Measurements from ENCODE around the gene OR6M1.

The OR6M1 gene

DNA sequence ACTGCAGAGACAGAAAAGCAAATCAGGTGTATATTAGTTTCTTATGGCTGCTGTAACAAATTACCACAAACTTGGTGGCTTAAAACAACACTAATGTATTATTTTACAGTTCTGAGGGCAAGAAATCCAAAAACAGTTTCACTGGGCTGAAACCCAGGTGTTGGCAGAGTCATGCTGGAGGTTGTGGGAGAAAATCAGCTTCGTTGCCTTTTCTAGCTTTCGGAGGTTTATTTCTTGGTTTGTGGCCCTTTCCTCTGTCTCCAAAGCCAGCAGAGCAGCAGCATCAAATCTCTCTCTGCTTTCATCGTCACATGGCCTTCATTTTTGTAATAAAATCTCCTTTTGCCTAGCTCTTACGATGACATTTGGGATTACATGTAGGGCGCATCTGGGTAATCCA lies 33.0 kb upstream of the OR6M1 start:
- no peaks in the 10 kb centered on the region for H3K27me3 ChIP-seq (ENCODE audit: control insufficient read depth, insufficient read depth, low read length)

DNA sequence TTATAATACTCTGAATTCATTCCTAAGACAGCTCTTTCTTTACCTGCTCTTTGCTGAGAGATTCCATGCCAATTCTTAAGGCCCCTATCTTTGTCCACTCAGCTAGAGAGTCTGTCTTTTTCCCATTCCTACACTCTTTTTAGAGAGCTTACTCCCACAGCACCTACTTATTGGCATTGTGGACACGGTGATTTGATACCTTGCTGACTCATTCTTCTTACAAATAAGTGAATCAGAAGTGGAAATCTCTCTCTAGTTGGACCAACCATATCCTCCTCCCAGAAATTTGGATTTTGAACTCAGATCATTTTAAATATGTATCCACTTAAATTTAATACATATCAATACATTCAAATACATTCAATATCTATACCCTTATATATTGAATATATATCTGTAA lies 32.5 kb upstream of the OR6M1 start:
- no peak overlapping the region for H3K9ac ChIP-seq

More for the DNA sequence above, 33.0 kb upstream of the OR6M1 start:
- H2AFZ ChIP-seq = no peak overlapping the region
- no peaks in the 10 kb centered on the region for H3K36me3 ChIP-seq (ENCODE audit: control insufficient read depth, insufficient read depth, low read length)
- H3K27ac ChIP-seq = no peak overlapping the region
- H3K9ac ChIP-seq = no peak overlapping the region
- no peaks in the 10 kb centered on the region for H3K79me2 ChIP-seq
- no peaks in the 10 kb centered on the region for H3K4me1 ChIP-seq
- H3K9me3 ChIP-seq (ENCODE audit: control insufficient read depth, low read length) = no peaks in the 10 kb centered on the region
- no peak overlapping the region for H3K4me2 ChIP-seq (ENCODE audit: low read length)
- no peak overlapping the region for H3K4me3 ChIP-seq (ENCODE audit: low read depth, low read length)
- no peak for TF ChIP-seq CTCF (IDR thresholded peaks at IDR 0.05)

DNA sequence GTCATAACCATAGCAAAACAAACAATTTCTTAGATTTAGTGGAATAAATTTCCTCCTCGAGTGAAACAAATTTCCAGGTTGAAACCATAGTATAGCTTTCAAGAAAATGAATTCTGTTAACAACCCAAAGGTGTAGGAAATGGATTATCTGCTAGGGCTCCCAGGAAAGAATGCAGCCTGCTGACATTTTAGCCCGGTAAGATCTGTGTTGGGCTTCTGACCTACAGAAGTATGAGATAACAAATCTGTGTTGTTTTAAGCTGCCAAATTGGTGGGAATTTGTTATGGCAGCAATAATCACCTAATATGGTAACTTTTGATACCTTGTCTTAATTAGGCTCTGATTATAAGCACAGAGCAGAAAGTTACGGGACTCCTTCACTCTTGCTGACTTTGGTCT lies 32.0 kb upstream of the OR6M1 start:
- no peak overlapping the region for H3K9ac ChIP-seq
- no peak overlapping the region for H3K4me2 ChIP-seq (ENCODE audit: low read length)
- no peaks in the 10 kb centered on the region for H3K9me3 ChIP-seq (ENCODE audit: control insufficient read depth, low read length)
- H3K4me1 ChIP-seq = no peaks in the 10 kb centered on the region
- no peak overlapping the region for H3K4me3 ChIP-seq (ENCODE audit: low read depth, low read length)
- H2AFZ ChIP-seq = no peak overlapping the region
- TF ChIP-seq CTCF (IDR thresholded peaks at IDR 0.05) = no peak
- no peaks in the 10 kb centered on the region for H3K36me3 ChIP-seq (ENCODE audit: control insufficient read depth, insufficient read depth, low read length)
- H3K27me3 ChIP-seq (ENCODE audit: control insufficient read depth, insufficient read depth, low read length) = no peaks in the 10 kb centered on the region
- no peaks in the 10 kb centered on the region for H3K79me2 ChIP-seq
- H3K27ac ChIP-seq = no peak overlapping the region

More for the DNA sequence above, 32.5 kb upstream of the OR6M1 start:
- no peaks in the 10 kb centered on the region for H3K4me1 ChIP-seq
- no peak for TF ChIP-seq CTCF (IDR thresholded peaks at IDR 0.05)
- H3K79me2 ChIP-seq = no peaks in the 10 kb centered on the region
- no peak overlapping the region for H2AFZ ChIP-seq
- H3K27me3 ChIP-seq (ENCODE audit: control insufficient read depth, insufficient read depth, low read length) = no peaks in the 10 kb centered on the region
- no peak overlapping the region for H3K27ac ChIP-seq
- no peak overlapping the region for H3K4me3 ChIP-seq (ENCODE audit: low read depth, low read length)
- H3K4me2 ChIP-seq (ENCODE audit: low read length) = no peak overlapping the region
- no peaks in the 10 kb centered on the region for H3K36me3 ChIP-seq (ENCODE audit: control insufficient read depth, insufficient read depth, low read length)
- no peaks in the 10 kb centered on the region for H3K9me3 ChIP-seq (ENCODE audit: control insufficient read depth, low read length)

GRCh38 chr11:123833095-123833494 lies 26.9 kb upstream of the OR6M1 start:
- Histone ChIP-seq H3K79me2 (no peaks in the 10 kb centered on the region), H3K4me1 (no peaks in the 10 kb centered on the region), H3K27me3 (ENCODE audit: control insufficient read depth, insufficient read depth, low read length) (no peaks in the 10 kb centered on the region), H3K4me2 (ENCODE audit: low read length) (no peak overlapping the region), H3K9me3 (ENCODE audit: control insufficient read depth, low read length) (no peaks in the 10 kb centered on the region), H3K36me3 (ENCODE audit: control insufficient read depth, insufficient read depth, low read length) (no peaks in the 10 kb centered on the region), H3K27ac (no peak overlapping the region), H2AFZ (no peak overlapping the region), H3K4me3 (ENCODE audit: low read depth, low read length) (no peak overlapping the region), H3K9ac (no peak overlapping the region)
- no peak for TF ChIP-seq CTCF (IDR thresholded peaks at IDR 0.05)

GRCh38 chr11:123829745-123830144 lies 23.6 kb upstream of the OR6M1 start:
- no peak overlapping the region for H3K4me2 ChIP-seq (ENCODE audit: low read length)
- H3K9ac ChIP-seq = no peak overlapping the region
- no peaks in the 10 kb centered on the region for H3K9me3 ChIP-seq (ENCODE audit: control insufficient read depth, low read length)
- no peaks in the 10 kb centered on the region for H3K4me1 ChIP-seq
- TF ChIP-seq CTCF (IDR thresholded peaks at IDR 0.05) = no peak
- H3K27me3 ChIP-seq (ENCODE audit: control insufficient read depth, insufficient read depth, low read length) = no peaks in the 10 kb centered on the region
- H2AFZ ChIP-seq = no peak overlapping the region
- H3K27ac ChIP-seq = no peak overlapping the region
- no peak overlapping the region for H3K4me3 ChIP-seq (ENCODE audit: low read depth, low read length)
- no peaks in the 10 kb centered on the region for H3K36me3 ChIP-seq (ENCODE audit: control insufficient read depth, insufficient read depth, low read length)
- no peaks in the 10 kb centered on the region for H3K79me2 ChIP-seq

All from parathyroid adenoma (tissue), 2 donors.